GM12878 (cell line): ENCODE data around the gene TBC1D10A. TPM values are rescaled to one million over a fixed set of nuclear protein-coding genes. Genes with fewer than 3 reads are reported as not detected.

ENCODE experiments used
- ATAC-seq: fragments of 200-7000 bp; cut with Tn5 transposase; 3 replicates; pipeline ENCODE4 v1.9.1; 2020; ENCODE audit warnings: mild to moderate bottlenecking, moderate library complexity
- BruUV-seq: library from RNA; stranded (reverse); fragments of 400-500 nt; replicated peaks from 2 replicates; lab custom pipeline; 2021; lab: Mats Ljungman, UMichigan
- CTCF ChIA-PET: fragments of 300-600 bp; sonication (Branson Sonifier 250); formaldehyde crosslinking; extraction: SDS; loops from one replicate; lab custom pipeline; 2021; ENCODE audit warnings: inconsistent platforms; lab: Yijun Ruan, JAX
- POLR2A ChIA-PET: fragments of 350-600 bp; formaldehyde crosslinking; extraction: SDS; loops from one replicate; lab custom pipeline; 2021; ENCODE audit warnings: inconsistent platforms; lab: Charles Lee
- RAD21 ChIA-PET: fragments of 300-600 bp; sonication (Branson Sonifier 250); formaldehyde crosslinking; loops from one replicate; lab custom pipeline; 2023; ENCODE audit warnings: antibody characterized with exemption; ENCODE audit not compliant: unreplicated experiment; lab: Charles Lee
- SMC1A ChIA-PET: fragments of 300-600 bp; sonication (Branson Sonifier 250); formaldehyde crosslinking; loops from one replicate; lab custom pipeline; 2023; ENCODE audit not compliant: unreplicated experiment, uncharacterized antibody; lab: Charles Lee
- DNase-seq: peaks from one replicate; pipeline ENCODE4 v3.0.0-alpha.2; 2011; ENCODE audit warnings: low read depth, low spot score
- FAIRE-seq: peaks from 3 replicates; lab custom pipeline; 2011; peaks lifted over from hg19 to GRCh38; lab: Jason Lieb, UNC
- H2AFZ ChIP-seq: 2 replicates; pipeline ENCODE4 v1.6.0; 2011; ENCODE audit warnings: low read depth, low read length, control low read depth; ENCODE audit not compliant: control insufficient read depth
- H3K27ac ChIP-seq: 2 replicates; pipeline ENCODE4 v1.5.1; 2011; ENCODE audit warnings: control low read depth; ENCODE audit not compliant: control insufficient read depth, insufficient read depth
- H3K27me3 ChIP-seq, 2 experiments: replicated peaks in 1 of 2; 2 replicates each; pipeline versions ENCODE4 v1.6.0 to v1.6.1; 2011; ENCODE audit warnings: low read length in 1 of 2; ENCODE audit not compliant: control insufficient read depth in 2 of 2, insufficient read depth in 2 of 2
- H3K36me3 ChIP-seq, 2 experiments: 2 replicates each; pipeline ENCODE4 v1.5.1; 2011; ENCODE audit warnings: low read length in 1 of 2; ENCODE audit not compliant: control insufficient read depth in 2 of 2, insufficient read depth in 2 of 2
- H3K4me1 ChIP-seq: 2 replicates; pipeline ENCODE4 v1.6.1; 2011; ENCODE audit warnings: mild to moderate bottlenecking, low read length, moderate library complexity, mixed read lengths; ENCODE audit not compliant: control insufficient read depth, insufficient read depth
- H3K4me2 ChIP-seq: 2 replicates; pipeline ENCODE4 v1.6.0; 2011; ENCODE audit warnings: control low read depth; ENCODE audit not compliant: control insufficient read depth, insufficient read depth
- H3K4me3 ChIP-seq: fragments of 200-600 bp; sonication (generic); 2 replicates; pipeline ENCODE4 v1.5.1; 2016
- H3K79me2 ChIP-seq: 2 replicates; pipeline ENCODE4 v1.6.0; 2011; ENCODE audit warnings: low read length; ENCODE audit not compliant: control insufficient read depth, insufficient read depth
- H3K9ac ChIP-seq: 2 replicates; pipeline ENCODE4 v1.8.0; 2011; ENCODE audit warnings: low read length, control low read depth, mixed read lengths; ENCODE audit not compliant: control insufficient read depth, insufficient read depth
- H3K9me3 ChIP-seq: replicated peaks from 3 replicates; pipeline ENCODE4 v1.5.1; 2011; ENCODE audit warnings: mild to moderate bottlenecking, low read length; ENCODE audit not compliant: control insufficient read depth, insufficient read depth
- H4K20me1 ChIP-seq: 2 replicates; pipeline ENCODE4 v1.6.0; 2011; ENCODE audit not compliant: control insufficient read depth, insufficient read depth
- ASH2L ChIP-seq: fragments of 300-600, 200-600 bp; sonication (generic); IDR thresholded peaks from 2 replicates; pipeline ENCODE4 v1.6.1; 2017; ENCODE audit warnings: low read depth, mild to moderate bottlenecking, borderline replicate concordance
- E2F4 ChIP-seq: IDR thresholded peaks from 2 replicates; pipeline ENCODE4 v1.6.1; 2012; ENCODE audit warnings: low read depth, low read length, improper control_type of control experiment
- E4F1 ChIP-seq: fragments of 450-650 bp; IDR thresholded peaks from 2 replicates; pipeline ENCODE4 v1.6.1; 2018; ENCODE audit warnings: borderline replicate concordance, mild to moderate bottlenecking; ENCODE audit not compliant: partially characterized antibody
- PAX5 ChIP-seq: IDR thresholded peaks from 2 replicates; pipeline ENCODE4 v1.6.1; 2011; ENCODE audit warnings: low read depth, low read length, borderline replicate concordance
- PAX8 ChIP-seq: fragments of 450-650 bp; IDR thresholded peaks from 2 replicates; pipeline ENCODE4 v1.6.1; 2017; ENCODE audit warnings: mild to moderate bottlenecking, moderate library complexity
- PML ChIP-seq: IDR thresholded peaks from 2 replicates; pipeline ENCODE4 v1.6.1; 2012; ENCODE audit warnings: low read length, inconsistent platforms
- PRDM15 ChIP-seq: fragments of 450-650 bp; formaldehyde crosslinking; IDR thresholded peaks from 2 replicates; pipeline ENCODE4 v1.4.0; 2020; ENCODE audit warnings: mild to moderate bottlenecking, moderate library complexity
- RAD21 ChIP-seq: IDR thresholded peaks from 2 replicates; pipeline ENCODE4 v1.6.1; 2011; ENCODE audit warnings: mild to moderate bottlenecking, low read depth, low read length, moderate library complexity; ENCODE audit not compliant: insufficient read depth
- RUNX3 ChIP-seq: IDR thresholded peaks from 2 replicates; pipeline ENCODE4 v1.6.1; 2012; ENCODE audit warnings: low read length, inconsistent platforms
- SMC3 ChIP-seq: IDR thresholded peaks from 2 replicates; pipeline ENCODE4 v1.6.1; 2011; ENCODE audit warnings: low read length, improper control_type of control experiment, borderline replicate concordance
- SUPT20H ChIP-seq: IDR thresholded peaks from 2 replicates; pipeline ENCODE4 v1.6.1; 2011; ENCODE audit warnings: low read depth, mild to moderate bottlenecking, low read length, moderate library complexity, borderline replicate concordance; ENCODE audit not compliant: control insufficient read depth
- YY1 ChIP-seq: IDR thresholded peaks from 2 replicates; pipeline ENCODE4 v1.6.1; 2011; ENCODE audit warnings: low read depth, mild to moderate bottlenecking, low read length
- WGBS: methylation state at CpG from one replicate; pipeline ENCODE4 v1.1.6; 2016; ENCODE audit warnings: low lambda C conversion rate; ENCODE audit not compliant: insufficient replicate concordance, insufficient coverage; ENCODE audit errors: missing lambda C conversion rate; 5-methylcytosine and 5-hydroxymethylcytosine counted together
- in situ Hi-C: fragments of 300-500 bp; cut with MboI; formaldehyde crosslinking; loops from 9 replicates; pipeline ENCODE4 v1.14.3; 2018; ENCODE audit warnings: mixed read lengths
- intact Hi-C: fragments of 100-400 bp; cut with micrococcal nuclease; formaldehyde crosslinking; loops from one replicate; pipeline ENCODE4 v1.14.2; 2022; ENCODE audit not compliant: unreplicated experiment
- polyA plus RNA-seq, 11 experiments: library from polyadenylated mRNA; depleted of rRNA in 4 of 11; unstranded in 6 of 11; stranded (reverse) in 5 of 11; fragments of >200 nt; fragmentation: Nextera tagmentation in 4 of 11; fragmentation: Illumina TruSeq in 1 of 11; extraction: Ambion mirVana in 4 of 11; extraction: Trizol in 1 of 11; gene quantifications; 1 replicate in 1 of 11; 2 replicates in 10 of 11; pipeline versions ENCODE4 v1.2.1 to v1.2.3, GENCODE V29; 2011 to 2016; ENCODE audit warnings: inconsistent platforms in 2 of 11, missing spikeins in 2 of 11, low read depth in 1 of 11
- total RNA-seq, 4 experiments: library from RNA; depleted of rRNA in 3 of 4; stranded (reverse); fragments of >200 nt in 3 of 4; fragmentation: Illumina TruSeq in 1 of 4; extraction: Trizol in 1 of 4; gene quantifications; 2 replicates each; pipeline versions ENCODE4 v1.2.1 to v1.2.3, GENCODE V29; 2013 to 2021

The TBC1D10A gene
- total and polyA plus RNA-seq, 10 of the 15 experiments (the other 5 are each of a cell fraction or from before 2014, with no cell fraction given): 0.27 to 25.7 (median 15.3) TPM

- TF ChIP-seq PRDM15 (CRISPR knock-in tag): no peak
Measured at GRCh38 chr22:30266445-30267381, 60.0 kb downstream of the TBC1D10A start, which contains the start of gene OSM (continued).

GRCh38 chr22:30265823-30266444 is 60.8 kb downstream of the TBC1D10A start:
- peak overlapping the region; percentile 88 for H3K27ac ChIP-seq
- intact Hi-C loops: no loop called here
- TF ChIP-seq E2F4: no peak
- no peak; the same call in 1 of the 2 replicates for TF ChIP-seq PAX5
- no peak for TF ChIP-seq ASH2L
- no peak for TF ChIP-seq SMC3
- TF ChIP-seq YY1: peak; percentile 62; the same call in 1 of the 2 replicates
- no peak for TF ChIP-seq E4F1
- no peak for TF ChIP-seq SUPT20H
- TF ChIP-seq RUNX3: peak; percentile 15
- no peak for TF ChIP-seq PAX8
- peak; percentile 33; the same call in 1 of the 2 replicates for TF ChIP-seq PML
- TF ChIP-seq RAD21: no peak

More at GRCh38 chr22:30265823-30266444, 60.8 kb downstream of the TBC1D10A start:
- Histone ChIP-seq H3K4me2 (peak overlapping the region; percentile 91), H2AFZ (peak overlapping the region; percentile 72), H4K20me1 (no peaks in the 10 kb centered on the region), H3K9ac (peak overlapping the region; percentile 75), H3K4me3 (peak overlapping the region; percentile 71), H3K79me2 (peaks cover 18% of the 10 kb centered on the region), H3K4me1 (peaks cover 21% of the 10 kb centered on the region), H3K27me3 (no peaks in the 10 kb centered on the region), H3K36me3 (no peaks in the 10 kb centered on the region), H3K9me3 (no peaks in the 10 kb centered on the region)
- SMC1A ChIA-PET: interaction anchor here (1.2 kb wide), 1 partner anchor 158 kb away, joined by 3 read pairs; no protein-coding TSS in a partner anchor
- CTCF ChIA-PET: interaction anchor here (1.0 to 3.3 kb wide), 3 partner anchors 18 to 121 kb away, joined by 3 to 40 read pairs (median 5); partner anchors contain the start of gene RNF215
- DNase-seq: no peak
- TSS peak; percentile 84 for BruUV-seq
- in situ Hi-C loops: no loop called here
- WGBS: 0% methylated on average over 23 of the region's 24 CpGs
- POLR2A ChIA-PET: no interaction called here
- ATAC-seq: peak; percentile 83
- peak; percentile 87 for FAIRE-seq
- RAD21 ChIA-PET: interaction anchor here (1.0 kb wide), 1 partner anchor 22 kb away, joined by 4 read pairs; no protein-coding TSS in a partner anchor
